ENCODE measurements around the gene LARP1. TPM values are rescaled to one million over a fixed set of nuclear protein-coding genes. Genes with fewer than 3 reads are reported as not detected.
"Not testable (repeated sequence)": the region's sequence is repeated elsewhere in the genome, so short reads cannot be mapped to it uniquely, and the experiment has no call there.

LARP1 gene
- total RNA-seq, 1 experiment from 2014 or later, result 63.9 TPM

DNA sequence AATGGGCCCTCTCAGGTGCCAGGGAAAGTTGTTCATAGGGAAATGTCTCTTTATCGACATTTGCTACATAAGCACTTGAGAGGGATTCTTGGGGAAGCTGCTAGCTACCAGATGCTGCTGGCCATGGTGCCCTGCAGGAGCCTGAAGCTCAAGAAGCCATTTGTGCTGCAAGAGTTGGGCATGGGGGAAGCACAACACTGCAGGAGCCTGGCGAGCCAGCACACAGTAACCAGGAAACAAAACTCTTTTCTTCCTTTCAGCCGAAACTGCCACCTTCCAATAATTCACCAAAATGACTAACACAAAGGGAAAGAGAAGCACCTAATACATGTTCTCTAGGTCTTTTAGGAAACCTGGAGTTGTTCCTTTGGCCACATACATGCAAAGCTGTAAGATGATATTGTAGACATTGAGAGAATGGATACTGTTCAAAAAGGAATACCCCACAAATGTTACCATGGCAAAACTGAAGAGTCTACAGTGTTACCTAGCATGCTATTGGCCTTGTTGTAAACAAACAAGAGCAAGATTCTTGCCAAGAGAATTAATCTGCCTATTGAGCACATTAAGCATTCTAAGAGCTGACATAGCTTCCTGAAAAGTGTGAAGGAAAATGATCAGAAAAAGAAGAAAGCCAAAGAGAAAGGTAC is 26.1 kb upstream of the LARP1 start:
- intact Hi-C loops (cut with micrococcal nuclease), result no loop called here
- no peaks in the 10 kb centered on the region for H3K79me2 ChIP-seq (ENCODE audit: low read length)
- DNase-seq, result no peak
- ChIA-PET CTCF (interaction anchor here (0.5 kb wide), 1 partner anchor 46 kb away, joined by 9 read pairs; no protein-coding TSS in a partner anchor), POLR2A (ENCODE audit: unreplicated experiment) (no interaction called here)
- ATAC-seq, result no peak
- no peaks in the 10 kb centered on the region for H3K9me3 ChIP-seq (ENCODE audit: low read length)
- no peak overlapping the region for H3K27ac ChIP-seq (ENCODE audit: low read length)
- H3K9me2 ChIP-seq (replicated peaks; ENCODE audit: low read length), result no peaks in the 10 kb centered on the region
- no peak overlapping the region for H3K4me2 ChIP-seq (ENCODE audit: low read length)
- no peaks in the 10 kb centered on the region for H3F3A ChIP-seq (ENCODE audit: low read length, unreplicated experiment)
- H3K9ac ChIP-seq (ENCODE audit: low read length), result no peak overlapping the region
- no TSS peak for BruUV-seq (replicated peaks)
- no peaks in the 10 kb centered on the region for H3K27me3 ChIP-seq (ENCODE audit: low read length)
- no peaks in the 10 kb centered on the region for H3K4me1 ChIP-seq (ENCODE audit: insufficient read depth, low read length)
- H3K4me3 ChIP-seq (ENCODE audit: low read length), result no peak overlapping the region
- no peak for TF ChIP-seq EZH2phosphoT487 (IDR thresholded peaks at IDR 0.05; ENCODE audit: borderline replicate concordance, low read length)
- TF ChIP-seq, protein P1, sequence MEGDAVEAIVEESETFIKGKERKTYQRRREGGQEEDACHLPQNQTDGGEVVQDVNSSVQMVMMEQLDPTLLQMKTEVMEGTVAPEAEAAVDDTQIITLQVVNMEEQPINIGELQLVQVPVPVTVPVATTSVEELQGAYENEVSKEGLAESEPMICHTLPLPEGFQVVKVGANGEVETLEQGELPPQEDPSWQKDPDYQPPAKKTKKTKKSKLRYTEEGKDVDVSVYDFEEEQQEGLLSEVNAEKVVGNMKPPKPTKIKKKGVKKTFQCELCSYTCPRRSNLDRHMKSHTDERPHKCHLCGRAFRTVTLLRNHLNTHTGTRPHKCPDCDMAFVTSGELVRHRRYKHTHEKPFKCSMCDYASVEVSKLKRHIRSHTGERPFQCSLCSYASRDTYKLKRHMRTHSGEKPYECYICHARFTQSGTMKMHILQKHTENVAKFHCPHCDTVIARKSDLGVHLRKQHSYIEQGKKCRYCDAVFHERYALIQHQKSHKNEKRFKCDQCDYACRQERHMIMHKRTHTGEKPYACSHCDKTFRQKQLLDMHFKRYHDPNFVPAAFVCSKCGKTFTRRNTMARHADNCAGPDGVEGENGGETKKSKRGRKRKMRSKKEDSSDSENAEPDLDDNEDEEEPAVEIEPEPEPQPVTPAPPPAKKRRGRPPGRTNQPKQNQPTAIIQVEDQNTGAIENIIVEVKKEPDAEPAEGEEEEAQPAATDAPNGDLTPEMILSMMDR (conservative IDR thresholded peaks at IDR 0.05; ENCODE audit: low read depth, low read length), result no peak
- no peak for TF ChIP-seq EZH2 (IDR thresholded peaks at IDR 0.05; ENCODE audit: low read length, unreplicated experiment)
- no peaks in the 10 kb centered on the region for H4K20me1 ChIP-seq (ENCODE audit: low read length)
- no peaks in the 10 kb centered on the region for H3K36me3 ChIP-seq (ENCODE audit: low read depth, low read length)
- H2AFZ ChIP-seq (ENCODE audit: low read length), result no peak overlapping the region

DNA sequence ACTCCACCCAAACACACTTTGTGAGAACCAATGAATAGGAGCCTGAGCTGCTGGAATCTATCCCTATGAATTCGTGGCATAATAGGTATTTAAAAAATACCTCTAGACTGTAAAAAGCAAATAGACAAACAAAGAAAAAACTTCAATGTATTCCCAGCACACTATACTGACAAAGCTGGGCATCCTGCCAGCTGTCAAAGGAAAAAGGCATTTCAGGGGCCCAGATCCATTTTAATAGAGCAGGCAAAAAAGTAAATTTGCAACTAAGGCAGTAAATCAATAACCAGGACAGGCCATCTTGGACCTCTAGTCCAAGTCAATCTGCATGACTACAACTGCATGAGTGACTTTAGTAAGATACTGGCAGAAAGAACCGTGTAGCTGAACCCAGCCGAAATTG is 25.6 kb upstream of the LARP1 start:
- POLR2A ChIA-PET (ENCODE audit: unreplicated experiment), result interaction anchor here (0.6 kb wide), 1 partner anchor 92 kb away, joined by 10 read pairs; no protein-coding TSS in a partner anchor
- Histone ChIP-seq H3K4me1 (ENCODE audit: insufficient read depth, low read length) (no peaks in the 10 kb centered on the region), H3K9ac (ENCODE audit: low read length) (no peak overlapping the region), H3K36me3 (ENCODE audit: low read depth, low read length) (no peaks in the 10 kb centered on the region), H2AFZ (ENCODE audit: low read length) (no peak overlapping the region), H3F3A (ENCODE audit: low read length, unreplicated experiment) (no peaks in the 10 kb centered on the region), H3K4me3 (ENCODE audit: low read length) (no peak overlapping the region), H3K27me3 (ENCODE audit: low read length) (no peaks in the 10 kb centered on the region), H3K27ac (ENCODE audit: low read length) (no peak overlapping the region), H3K9me3 (ENCODE audit: low read length) (no peaks in the 10 kb centered on the region), H4K20me1 (ENCODE audit: low read length) (no peaks in the 10 kb centered on the region), H3K79me2 (ENCODE audit: low read length) (no peaks in the 10 kb centered on the region), H3K4me2 (ENCODE audit: low read length) (no peak overlapping the region), H3K9me2 (replicated peaks; ENCODE audit: low read length) (no peaks in the 10 kb centered on the region)
- intact Hi-C loops (cut with micrococcal nuclease), result no loop called here
- BruUV-seq (replicated peaks), result no TSS peak
- no peak for DNase-seq
- CTCF ChIA-PET, result no interaction called here
- TF ChIP-seq EZH2 (IDR thresholded peaks at IDR 0.05; ENCODE audit: low read length, unreplicated experiment), result no peak
- TF ChIP-seq, protein P1 (conservative IDR thresholded peaks at IDR 0.05; ENCODE audit: low read depth, low read length), result no peak
- TF ChIP-seq EZH2phosphoT487 (IDR thresholded peaks at IDR 0.05; ENCODE audit: borderline replicate concordance, low read length), result no peak
- ATAC-seq, result no peak

DNA sequence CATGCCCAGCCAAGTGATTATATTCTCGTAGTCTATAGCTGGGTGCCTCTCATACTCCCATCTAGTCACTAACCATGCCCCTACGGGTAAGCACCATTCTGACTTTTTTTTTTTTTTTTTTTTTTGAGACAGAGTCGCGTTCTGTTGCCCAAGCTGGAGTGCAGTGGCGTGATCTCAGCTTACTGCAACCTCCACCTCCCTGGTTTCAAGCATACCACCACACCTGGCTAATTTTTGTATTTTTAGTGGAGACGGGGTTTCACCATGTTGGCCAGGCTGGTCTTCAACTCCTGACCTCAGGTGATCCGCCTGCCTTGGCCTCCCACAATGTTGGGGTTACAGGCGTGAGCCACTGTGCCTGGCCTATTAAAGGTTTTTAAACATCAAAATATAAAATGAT is 24.4 kb upstream of the LARP1 start:
- BruUV-seq (replicated peaks); H3K4me2 ChIP-seq (ENCODE audit: low read length); H3K79me2 ChIP-seq (ENCODE audit: low read length); H3K4me1 ChIP-seq (ENCODE audit: insufficient read depth, low read length); intact Hi-C loops (cut with micrococcal nuclease); H3K9ac ChIP-seq (ENCODE audit: low read length); POLR2A ChIA-PET (ENCODE audit: unreplicated experiment); H3K27me3 ChIP-seq (ENCODE audit: low read length); H3K36me3 ChIP-seq (ENCODE audit: low read depth, low read length); H4K20me1 ChIP-seq (ENCODE audit: low read length); ATAC-seq; H3K9me2 ChIP-seq (replicated peaks; ENCODE audit: low read length); H3K27ac ChIP-seq (ENCODE audit: low read length); H3K4me3 ChIP-seq (ENCODE audit: low read length); DNase-seq; H2AFZ ChIP-seq (ENCODE audit: low read length); H3K9me3 ChIP-seq (ENCODE audit: low read length); H3F3A ChIP-seq (ENCODE audit: low read length, unreplicated experiment); CTCF ChIA-PET: not testable (repeated sequence)
